DMS 273 treated with DMSO at 0.1 percent for 48 hours (cell line): ENCODE data around the gene UNC93A.
"Not testable (repeated sequence)": the region's sequence is repeated elsewhere in the genome, so short reads cannot be mapped to it uniquely, and the experiment has no call there.

Experiments
- DNase-seq: peaks from one replicate; lab custom pipeline; 2025; lab: John Stamatoyannopoulos, UW

Gene UNC93A

DNA sequence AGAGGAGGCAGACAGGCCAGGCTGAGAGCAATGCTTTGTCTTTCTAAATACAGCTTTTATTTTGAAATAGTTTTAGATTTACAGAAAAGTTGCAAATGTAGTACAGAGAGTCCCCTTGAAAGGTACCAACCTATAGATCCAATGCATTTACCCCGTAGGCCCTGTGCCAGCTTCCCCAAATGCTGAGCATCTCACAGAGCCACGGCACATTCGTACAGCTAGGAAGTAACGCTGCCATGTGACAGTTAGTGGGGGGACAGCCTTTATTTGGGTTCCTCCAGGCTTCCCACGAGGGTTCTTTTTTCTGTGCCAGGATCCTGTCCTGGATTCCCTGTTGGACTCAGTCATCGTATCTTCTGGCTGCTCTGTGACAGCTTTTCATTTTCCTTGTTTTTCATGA lies 20.6 kb downstream of the UNC93A start:
- not testable (repeated sequence) for DNase-seq

DNA sequence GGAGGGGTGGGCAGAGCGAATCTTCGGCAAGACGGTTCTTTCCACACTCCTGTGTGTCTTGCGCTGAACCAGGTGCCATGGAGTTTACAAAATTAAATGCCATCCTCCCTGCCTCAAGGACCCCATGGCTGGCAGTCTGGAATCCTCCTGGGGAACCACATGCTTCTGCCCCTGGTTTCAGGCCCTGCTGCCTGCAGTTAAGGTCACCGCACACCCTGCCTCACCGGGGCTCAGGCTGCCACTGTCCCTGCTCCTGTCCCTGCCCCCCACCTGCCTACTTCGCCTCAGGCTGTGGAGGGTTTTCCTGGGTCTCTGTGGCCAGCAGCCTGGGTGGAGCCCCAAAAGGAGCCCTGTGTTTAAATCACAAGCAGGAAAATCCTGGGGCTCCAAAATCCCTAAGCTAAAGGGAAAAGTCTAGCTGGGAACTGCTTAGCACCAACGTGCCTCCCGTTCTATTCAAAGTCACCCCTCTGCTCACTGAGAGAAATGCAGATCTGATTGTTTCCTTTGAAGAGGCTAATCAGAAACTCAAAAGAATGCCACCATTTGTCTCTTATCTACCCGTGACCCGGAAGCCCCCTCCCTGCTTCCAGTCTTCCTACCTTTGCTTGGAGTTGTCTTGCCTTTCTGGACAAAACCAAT lies 23.2 kb downstream of the UNC93A start:
- no peak for DNase-seq

DNA sequence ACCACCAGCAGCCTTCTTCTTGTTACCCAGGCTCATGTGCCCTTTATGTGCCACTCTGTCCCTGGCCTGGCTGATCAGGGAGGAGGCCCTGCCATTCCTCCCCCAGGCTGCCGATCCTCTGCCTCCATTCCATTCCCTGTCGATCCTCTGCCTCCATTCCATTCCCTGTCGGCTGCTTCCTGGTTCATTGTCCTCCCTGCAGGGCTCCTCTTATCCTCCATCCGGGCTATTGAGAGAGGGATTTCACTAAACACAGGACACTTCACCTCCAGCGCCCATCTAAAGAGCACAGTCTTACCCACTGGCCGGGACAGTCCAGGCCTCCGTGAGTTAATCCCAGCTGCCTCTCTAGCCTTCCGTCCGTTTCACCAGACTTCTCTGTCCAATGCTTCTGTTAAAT lies 26.1 kb downstream of the UNC93A start:
- DNase-seq, result no peak

DNA sequence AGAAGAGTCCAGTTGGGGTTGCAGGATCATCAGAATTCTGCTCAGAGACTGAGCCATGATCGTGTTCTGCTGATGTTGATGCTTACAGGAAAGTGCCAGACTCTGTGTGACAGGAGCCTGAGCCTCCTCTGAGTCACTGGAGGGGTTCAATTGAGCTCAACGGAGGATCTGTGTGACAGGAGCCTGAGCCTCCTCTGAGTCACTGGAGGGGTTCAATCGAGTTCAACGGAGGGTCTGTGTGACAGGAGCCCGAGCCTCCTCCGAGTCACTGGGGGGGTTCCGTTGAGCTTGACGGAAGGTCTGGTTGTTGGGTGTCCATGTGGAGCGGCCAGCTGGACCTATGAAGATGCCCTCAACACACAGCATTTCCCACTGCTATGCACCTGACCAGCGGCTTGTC lies 27.2 kb downstream of the UNC93A start:
- DNase-seq, result not testable (repeated sequence)

DNA sequence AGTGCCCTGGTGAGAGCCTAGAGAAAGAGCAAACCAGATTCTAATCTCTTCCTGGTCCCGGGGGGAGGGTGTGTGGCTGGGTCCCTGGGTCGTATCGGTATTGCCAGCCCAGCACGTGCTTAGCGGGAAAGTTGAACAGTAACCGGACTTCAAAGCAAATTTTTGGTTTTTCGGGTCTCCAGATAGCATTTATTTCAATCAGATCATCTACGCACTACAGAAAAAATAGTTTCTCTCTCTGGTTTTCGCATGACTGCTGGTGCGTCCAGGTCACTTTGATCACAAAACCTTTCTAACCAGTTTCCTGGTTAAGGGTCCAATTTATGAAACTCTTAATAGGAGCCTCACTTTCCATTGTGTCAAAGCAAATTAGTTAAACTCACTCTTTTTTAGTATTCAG lies 27.7 kb downstream of the UNC93A start:
- not testable (repeated sequence) for DNase-seq

DNA sequence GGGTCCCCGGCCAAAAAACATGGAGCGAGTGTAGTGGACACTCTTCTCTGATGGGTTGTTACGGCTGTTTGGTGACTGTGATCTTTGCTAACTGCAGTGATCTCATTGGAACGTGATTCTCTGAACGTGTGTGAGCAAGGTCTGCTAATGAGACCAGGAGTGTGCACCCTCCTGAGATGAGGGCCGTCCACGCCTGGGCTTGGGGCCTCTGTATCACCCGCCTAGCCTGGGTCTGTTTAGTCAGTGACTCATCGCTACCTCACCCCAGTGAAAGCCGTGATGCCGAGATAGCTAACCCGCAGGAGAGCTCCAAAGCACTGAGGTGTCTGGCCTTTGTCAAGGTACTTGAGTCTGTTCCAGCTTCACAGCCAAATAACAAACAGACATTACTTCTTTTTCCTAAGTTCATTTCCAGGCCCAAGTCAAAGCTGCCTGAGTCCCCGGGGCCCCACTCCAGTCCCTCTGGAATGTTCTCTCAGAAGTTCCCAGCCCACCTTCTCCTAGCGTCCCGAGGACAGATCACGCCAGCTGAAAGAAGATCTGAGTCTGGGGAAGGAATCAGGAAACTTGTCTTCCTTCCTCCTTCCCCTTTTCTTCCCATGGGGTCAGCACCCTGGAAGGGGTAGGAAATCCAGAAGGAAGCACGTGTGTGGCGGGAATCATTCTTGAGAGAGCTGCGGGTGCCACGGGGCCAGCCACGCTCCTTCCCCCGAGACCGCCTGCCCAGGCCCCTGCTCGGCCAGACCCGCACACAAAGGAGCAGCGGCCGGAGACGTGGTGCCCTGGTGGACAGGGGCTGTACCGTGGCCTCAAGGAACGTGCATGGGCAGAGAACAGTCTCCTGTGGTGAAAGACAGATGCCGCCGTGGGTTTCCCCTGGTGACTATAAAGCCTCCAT lies 29.0 kb downstream of the UNC93A start:
- DNase-seq, result not testable (repeated sequence)

DNA sequence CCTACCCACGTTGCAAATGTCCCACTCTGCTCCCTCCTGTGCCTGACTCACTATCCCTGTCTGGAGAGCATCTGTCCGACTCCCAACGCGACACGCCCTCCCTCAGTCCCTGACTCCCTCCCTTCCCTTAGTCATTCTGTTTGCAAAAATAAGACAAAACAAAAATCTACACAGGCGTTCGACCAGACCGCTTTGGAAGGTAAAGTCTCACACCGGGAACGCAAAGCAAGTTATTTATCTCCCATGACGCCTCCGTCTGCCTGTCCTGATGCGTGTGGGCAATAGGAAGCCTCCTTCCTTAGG lies 29.6 kb downstream of the UNC93A start:
- DNase-seq, result not testable (repeated sequence)

DNA sequence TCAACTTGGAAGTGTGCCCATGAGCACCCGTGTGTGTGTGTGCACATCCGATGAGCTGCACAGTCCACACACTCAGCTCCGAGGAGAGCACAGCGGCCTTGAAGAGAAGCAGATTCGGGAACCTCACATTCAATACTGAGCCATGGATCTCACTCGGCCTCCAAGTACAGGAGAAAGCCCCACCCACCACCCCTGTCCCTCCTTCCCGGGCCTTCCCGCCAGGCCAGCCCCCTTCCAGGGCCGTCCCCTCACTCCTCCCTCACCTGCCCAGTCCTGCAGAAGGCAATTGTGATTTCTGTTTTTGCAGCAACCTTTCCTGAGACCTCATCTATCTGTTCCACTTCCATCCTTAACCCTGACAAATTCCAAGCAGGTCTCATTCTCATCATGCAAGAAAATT lies 30.1 kb downstream of the UNC93A start:
- DNase-seq, result not testable (repeated sequence)

DNA sequence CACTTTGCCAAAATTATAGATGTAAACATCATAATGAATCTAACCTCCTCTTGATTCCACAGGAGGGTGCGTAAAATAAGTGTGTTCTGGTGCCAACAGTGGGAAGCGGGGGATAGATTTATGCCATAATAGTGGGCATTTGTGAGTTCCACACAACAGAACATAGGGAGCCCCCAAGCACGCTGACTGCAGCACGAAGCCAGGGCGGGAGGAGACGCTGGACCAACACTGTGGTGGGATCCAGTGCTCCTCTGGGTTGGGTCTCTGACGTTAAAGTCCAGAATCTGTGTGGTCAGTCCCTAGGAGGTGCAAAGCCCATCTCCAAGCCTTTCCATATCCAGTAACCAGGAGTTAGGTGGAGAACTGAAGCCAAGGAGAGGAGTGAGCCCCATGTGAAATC lies 32.0 kb downstream of the UNC93A start:
- no peak for DNase-seq

DNA sequence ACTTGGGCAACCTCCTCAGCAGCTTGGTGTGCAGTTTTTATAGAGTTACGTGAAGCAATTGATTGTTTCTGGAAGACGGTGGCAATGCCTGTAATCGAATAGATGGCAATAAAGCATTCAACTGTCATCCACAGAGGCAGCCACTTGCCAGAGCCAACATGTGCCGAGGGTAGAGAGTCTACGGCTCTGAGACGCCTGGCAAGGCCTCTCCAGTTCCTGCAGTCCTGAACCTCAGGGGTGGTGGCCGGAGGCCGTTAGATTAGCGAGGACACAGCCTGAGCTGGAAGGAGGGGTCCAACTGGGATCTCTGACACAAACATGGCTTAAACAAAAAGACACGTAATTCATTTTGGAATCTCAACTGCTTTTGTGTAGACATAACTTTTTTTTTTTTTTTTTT lies 33.0 kb downstream of the UNC93A start:
- no peak for DNase-seq

DNA sequence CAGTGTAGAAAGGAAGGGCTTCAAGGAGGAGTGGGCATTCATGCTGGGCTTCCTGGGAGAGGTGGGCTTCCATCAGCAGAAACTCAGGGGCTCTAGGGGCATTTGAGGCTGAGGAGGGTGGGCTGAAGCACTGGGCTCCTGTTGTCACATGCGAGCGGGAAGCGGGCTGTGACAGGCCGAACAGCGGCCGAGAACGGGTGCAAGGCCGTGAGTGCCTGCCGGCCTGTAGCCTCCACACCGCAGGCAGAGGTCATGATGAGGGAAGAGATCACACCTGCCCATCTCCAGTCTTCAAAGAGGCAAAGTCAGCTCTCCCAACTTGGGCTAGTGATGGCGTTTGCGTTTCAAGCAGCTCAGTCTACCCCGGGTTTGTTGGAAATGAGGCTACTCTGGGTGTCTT lies 34.7 kb downstream of the UNC93A start:
- DNase-seq, result no peak

DNA sequence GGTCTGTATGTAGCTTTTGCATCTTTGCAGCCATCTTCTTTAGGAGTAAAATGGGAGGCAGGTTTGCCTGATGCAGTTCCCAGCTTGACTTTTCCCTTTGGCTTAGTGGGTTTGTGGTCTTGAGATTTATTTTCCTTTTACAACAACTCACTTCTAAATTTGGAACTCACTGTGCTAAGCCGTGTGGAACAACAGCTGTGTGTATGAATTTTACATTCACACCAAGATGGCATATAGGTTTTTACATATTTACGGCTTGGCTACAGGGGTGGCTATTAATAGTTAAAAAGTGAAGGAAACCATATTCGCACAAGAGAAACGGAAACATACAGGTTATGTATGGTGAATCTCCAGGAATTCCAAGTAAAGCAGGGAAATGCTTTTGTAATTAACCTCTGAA lies 36.3 kb downstream of the UNC93A start:
- DNase-seq, result no peak

DNA sequence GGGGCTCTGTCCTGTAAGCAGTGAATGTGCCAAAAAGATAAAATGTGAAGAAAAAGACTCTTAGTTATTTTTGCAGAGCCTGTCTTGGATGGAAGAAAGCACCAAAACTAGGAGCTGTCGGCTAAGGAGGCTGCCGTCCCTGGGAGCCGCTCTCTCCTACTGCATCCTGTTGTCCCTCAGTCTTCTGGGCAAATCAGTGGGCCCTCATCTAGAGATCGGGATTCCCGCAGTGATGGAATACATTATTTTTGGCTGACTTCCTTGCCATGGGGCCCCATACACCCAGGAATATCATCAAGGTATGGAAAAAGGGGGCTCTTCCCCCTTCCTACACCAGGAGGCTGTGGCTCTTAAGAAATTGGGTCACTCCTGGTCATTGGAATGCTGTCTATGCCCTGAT lies 37.0 kb downstream of the UNC93A start:
- DNase-seq, result no peak

DNA sequence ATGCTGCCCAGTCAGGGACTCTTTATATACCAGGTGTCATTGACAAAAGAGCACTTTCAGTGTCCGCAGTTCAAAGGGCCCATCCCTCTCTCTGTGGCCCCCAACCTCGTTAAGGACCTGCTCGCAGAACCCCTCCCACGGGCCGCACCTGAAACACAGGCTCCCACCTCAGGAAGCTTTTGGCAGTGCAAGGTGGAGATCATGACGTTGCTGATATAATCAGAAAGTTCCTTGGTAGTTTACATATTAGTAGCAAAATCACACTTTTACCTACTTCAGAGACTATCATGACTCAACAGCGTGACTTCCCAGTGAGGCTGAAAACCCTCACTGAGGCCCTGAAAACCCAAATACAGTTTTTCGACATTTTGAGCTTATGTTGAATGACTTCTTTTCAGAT lies 37.9 kb downstream of the UNC93A start:
- DNase-seq, result no peak

DNA sequence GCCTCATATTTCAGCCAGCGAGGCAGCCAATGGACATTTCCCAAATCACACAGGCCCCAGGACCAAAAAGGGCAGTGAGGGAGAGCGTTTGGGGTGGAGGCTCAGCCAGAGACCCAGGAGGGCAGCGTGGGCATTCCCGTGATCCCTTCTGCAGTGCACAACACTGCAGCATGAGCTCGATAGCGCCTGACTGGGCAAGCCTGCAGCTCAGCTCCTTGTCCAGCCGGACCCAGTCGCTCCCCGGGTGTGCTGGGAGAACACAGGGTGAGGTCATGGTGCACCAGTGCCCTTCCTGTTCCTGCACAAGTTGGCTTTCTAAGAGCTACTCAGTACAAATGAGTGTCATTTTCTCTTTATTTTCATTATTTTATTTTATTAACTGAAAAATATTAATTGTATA lies 39.6 kb downstream of the UNC93A start:
- DNase-seq, result no peak

DNA sequence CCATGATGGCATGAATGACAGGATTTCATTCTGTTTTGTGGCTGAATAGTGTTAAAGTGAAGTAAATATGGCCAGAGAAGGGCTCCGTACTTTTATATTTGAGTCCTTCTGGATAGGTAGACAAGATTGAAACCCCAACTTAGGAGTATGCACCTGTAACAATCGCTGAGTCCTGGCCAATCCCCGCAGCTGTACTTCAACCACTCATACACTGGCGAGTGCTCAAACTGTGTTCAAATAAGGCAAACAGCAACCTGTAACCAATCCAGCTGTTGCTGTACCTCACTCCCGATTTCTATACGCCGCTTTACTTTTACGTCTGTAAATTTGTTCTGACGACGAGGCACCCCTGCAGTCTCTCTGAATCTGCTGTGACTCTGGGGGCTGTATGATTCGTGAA lies 40.5 kb downstream of the UNC93A start:
- DNase-seq, result no peak

DNA sequence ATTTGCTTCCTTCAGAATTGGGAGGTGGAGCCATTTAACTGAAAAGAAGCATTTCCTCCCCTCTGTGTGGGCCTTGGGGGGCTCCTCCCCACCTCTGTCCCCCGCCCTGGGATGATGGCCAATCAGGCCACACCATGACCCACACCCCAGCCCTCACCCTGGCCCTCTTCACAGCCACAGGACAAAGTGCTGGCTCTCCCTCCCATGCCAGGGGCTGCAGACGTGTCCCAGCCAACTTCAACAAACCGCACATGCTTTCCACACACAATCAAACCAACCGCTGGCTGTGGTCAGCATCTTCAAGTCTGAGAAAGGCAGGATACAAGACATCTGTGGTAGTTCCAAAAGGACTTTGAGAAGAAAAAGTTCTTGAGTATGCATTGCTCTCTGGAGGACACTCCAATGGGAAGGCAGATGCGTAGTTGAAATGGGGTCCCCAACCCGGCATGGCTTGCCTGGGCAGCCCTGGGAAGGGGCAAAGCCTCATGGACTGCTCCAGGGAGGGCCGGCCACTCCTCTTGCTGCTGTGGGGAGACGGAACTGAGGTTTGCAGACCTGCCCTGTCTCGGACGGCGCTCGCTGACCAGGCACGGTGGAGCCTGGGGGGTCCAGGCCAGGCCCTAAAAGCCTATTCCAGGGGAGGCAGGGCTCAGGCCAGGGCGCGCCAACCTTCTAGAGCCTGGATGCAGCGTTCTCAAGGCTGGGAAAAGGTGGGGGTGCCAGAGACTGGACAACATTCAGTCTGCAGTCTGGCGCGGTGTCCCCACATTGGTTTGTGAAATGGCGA lies 45.9 kb downstream of the UNC93A start:
- DNase-seq, result no peak

DNA sequence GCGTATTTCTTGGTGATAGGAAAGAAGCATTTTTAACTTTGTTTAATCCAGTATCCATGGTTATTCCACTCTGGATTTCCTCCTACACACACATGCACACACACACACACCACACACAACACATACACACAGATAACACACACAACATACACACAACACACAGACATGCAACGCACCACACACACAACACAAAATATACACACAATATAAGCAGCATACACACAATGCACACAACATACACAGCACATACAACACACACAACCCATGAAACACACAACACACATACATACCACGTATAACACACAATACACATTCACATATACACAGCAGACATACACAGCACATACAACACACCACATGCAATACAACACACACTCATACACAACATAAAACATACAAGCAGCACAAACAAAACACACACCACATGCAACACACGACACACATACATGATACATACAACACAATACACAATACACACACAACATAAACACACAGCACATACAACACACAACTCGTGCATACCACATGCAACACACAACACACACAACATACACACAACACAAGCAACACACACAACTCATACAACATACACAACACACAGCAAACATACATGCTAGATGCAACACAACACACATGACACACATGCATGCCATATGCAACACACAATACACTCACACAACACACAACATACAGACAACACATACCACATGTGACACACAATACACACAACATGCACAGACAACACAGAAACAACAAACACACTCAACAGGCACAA lies 46.7 kb downstream of the UNC93A start:
- DNase-seq, result no peak

DNA sequence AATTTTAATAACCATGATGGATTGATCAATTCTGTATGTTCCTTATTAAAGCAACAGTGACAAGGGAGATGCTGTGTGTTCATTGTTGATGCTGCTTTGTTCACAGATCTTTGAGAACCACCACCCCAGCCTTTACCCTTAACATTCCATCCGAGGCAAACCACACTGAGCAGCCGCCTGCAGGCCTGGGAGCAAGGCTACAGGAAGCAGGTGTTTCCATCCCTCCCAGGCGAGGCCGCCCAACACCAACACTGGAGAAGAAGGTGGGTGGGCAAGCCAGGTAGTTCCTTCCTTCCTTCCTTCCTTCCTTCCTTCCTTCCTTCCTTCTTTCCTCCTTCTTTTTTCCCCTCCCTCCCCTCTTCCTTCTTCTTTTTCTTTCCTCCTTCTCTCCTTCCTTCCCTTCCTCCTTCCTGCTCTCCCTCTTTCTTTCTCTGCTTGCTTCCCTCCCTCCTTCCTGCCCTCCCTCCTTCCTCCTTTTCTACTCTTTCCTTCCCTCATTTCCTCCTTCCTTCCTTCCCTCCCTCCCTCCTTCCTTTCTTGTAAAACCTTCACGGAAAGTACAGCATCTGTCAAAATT lies 47.5 kb downstream of the UNC93A start:
- DNase-seq, result no peak

DNA sequence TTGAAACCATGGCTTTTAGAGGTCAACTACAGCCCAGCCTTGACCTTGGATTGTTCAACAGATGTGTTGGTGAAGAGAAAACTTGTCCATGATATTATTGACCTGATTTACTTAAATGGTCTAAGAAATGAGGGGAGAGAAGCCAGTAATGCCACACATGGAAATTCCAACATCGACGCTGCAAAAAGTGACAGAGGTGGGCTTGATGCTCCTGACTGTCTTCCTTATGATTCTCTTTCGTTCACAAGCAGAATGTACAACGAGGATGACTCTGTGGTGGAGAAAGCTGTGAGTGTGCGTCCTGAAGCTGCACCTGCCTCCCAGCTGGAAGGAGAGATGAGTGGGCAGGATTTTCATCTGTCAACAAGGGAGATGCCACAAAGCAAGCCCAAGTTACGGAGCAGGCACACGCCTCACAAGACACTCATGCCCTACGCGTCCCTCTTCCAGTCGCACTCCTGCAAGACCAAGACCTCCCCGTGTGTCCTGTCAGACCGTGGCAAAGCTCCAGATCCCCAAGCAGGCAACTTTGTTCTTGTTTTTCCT lies 50.0 kb downstream of the UNC93A start:
- no peak for DNase-seq
